ENCODE data around the gene UBL5. TPM values are rescaled to one million over a fixed set of nuclear protein-coding genes. Genes with fewer than 3 reads are reported as not detected.

The UBL5 gene
- total RNA-seq, 2 experiments from 2014 or later: 313 to 349 TPM

Other genes starting within 250 kb of the UBL5 start
- gene ZNF121, start 243.4 kb upstream of the UBL5 start, total RNA-seq: 10 to 100 TPM; 52.0 to 52.2 TPM
- 10 to 100 TPM; 24.4 to 25.8 TPM for gene ZNF561, start 206.7 kb upstream of the UBL5 start, total RNA-seq
- 10 to 100 TPM; 18.1 to 19.7 TPM for gene ZNF562, start 152.8 kb upstream of the UBL5 start, total RNA-seq
- 1 to 10 TPM; 6.9 to 8.2 TPM for gene ZNF846, start 59.2 kb upstream of the UBL5 start, total RNA-seq
- 10 to 100 TPM; 20.9 to 25.6 TPM for gene FBXL12, start 8.8 kb upstream of the UBL5 start, total RNA-seq
- gene PIN1, start 7.4 kb downstream of the UBL5 start, total RNA-seq: 10 to 100 TPM; 87.1 to 92.5 TPM
- 10 to 100 TPM; 11.3 to 12.5 TPM for gene OLFM2, start 108.6 kb downstream of the UBL5 start, total RNA-seq
- gene COL5A3, start 182.6 kb downstream of the UBL5 start, total RNA-seq: under 1 TPM; 0.40 to 0.57 TPM
- not detected for gene RDH8, start 185.6 kb downstream of the UBL5 start, total RNA-seq